B cell (primary cell): ENCODE results near the gene ZNF683.

ENCODE experiments used
- EZH2 ChIP-seq: IDR thresholded peaks from 2 replicates; pipeline ENCODE4 v1.6.1; 2012; ENCODE audit warnings: borderline replicate concordance, low read depth, mild to moderate bottlenecking, moderate library complexity, low read length; ENCODE audit not compliant: insufficient read depth, poor library complexity, severe bottlenecking
- TF ChIP-seq, protein P1 (sequence below): fragments of 200-600 bp; IDR thresholded peaks from one replicate; pipeline ENCODE4 v1.8.0; 2022; ENCODE audit warnings: antibody characterized with exemption, mild to moderate bottlenecking

DNA sequence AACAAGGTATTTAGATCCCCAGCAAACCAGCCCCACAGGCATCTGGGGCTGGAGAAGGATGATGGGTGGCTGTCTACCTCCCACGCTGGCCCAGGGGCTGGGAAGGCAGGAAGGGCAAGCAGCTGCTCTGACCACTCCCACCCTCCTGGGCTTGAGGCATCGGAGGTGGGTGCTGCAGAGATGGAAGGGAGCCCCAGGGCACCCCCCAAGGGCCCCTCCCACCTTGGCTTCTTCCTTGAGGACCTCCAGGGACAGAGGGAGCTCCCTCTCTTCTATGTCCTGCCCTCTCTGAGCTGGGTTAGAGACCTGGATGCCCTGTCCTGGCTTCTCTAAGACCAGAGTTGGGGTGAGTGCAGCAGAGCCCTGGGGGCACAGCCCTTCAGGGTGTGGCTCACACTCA, 51.7 kb downstream of the ZNF683 start:
- TF ChIP-seq, protein P1, sequence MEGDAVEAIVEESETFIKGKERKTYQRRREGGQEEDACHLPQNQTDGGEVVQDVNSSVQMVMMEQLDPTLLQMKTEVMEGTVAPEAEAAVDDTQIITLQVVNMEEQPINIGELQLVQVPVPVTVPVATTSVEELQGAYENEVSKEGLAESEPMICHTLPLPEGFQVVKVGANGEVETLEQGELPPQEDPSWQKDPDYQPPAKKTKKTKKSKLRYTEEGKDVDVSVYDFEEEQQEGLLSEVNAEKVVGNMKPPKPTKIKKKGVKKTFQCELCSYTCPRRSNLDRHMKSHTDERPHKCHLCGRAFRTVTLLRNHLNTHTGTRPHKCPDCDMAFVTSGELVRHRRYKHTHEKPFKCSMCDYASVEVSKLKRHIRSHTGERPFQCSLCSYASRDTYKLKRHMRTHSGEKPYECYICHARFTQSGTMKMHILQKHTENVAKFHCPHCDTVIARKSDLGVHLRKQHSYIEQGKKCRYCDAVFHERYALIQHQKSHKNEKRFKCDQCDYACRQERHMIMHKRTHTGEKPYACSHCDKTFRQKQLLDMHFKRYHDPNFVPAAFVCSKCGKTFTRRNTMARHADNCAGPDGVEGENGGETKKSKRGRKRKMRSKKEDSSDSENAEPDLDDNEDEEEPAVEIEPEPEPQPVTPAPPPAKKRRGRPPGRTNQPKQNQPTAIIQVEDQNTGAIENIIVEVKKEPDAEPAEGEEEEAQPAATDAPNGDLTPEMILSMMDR = no peak
- no peak for TF ChIP-seq EZH2
